HEK293 (cell line): ENCODE measurements around the gene SNX7.

Experiments
- SP2 ChIP-seq: fragments of 450-650 bp; formaldehyde crosslinking; IDR thresholded peaks from 2 replicates; pipeline ENCODE4 v1.5.1; 2016; ENCODE audit warnings: missing biosample characterization, missing genetic modification characterization
- TCF7L2 ChIP-seq: IDR thresholded peaks from 2 replicates; pipeline ENCODE4 v1.6.1; 2011; ENCODE audit warnings: low read depth, mild to moderate bottlenecking, inconsistent platforms, low read length, moderate library complexity, borderline replicate concordance
- TRIM28 ChIP-seq: IDR thresholded peaks from 2 replicates; pipeline ENCODE4 v1.6.1; 2011; ENCODE audit warnings: low read length, control low read depth, borderline replicate concordance
- YY1 ChIP-seq: fragments of 450-650 bp; formaldehyde crosslinking; IDR thresholded peaks from 2 replicates; pipeline ENCODE4 v1.5.1; 2018; ENCODE audit warnings: missing biosample characterization, missing genetic modification characterization
- ZNF324 ChIP-seq: fragments of 450-650 bp; formaldehyde crosslinking; IDR thresholded peaks from 2 replicates; pipeline ENCODE4 v1.5.1; 2016; ENCODE audit warnings: missing biosample characterization, missing genetic modification characterization
- ZNF394 ChIP-seq: fragments of 450-650 bp; formaldehyde crosslinking; IDR thresholded peaks from 2 replicates; pipeline ENCODE4 v1.5.1; 2016; ENCODE audit warnings: missing biosample characterization, missing genetic modification characterization, mild to moderate bottlenecking, moderate library complexity, borderline replicate concordance
- TF ChIP-seq, protein P1 (sequence below): fragments of 450-650 bp; formaldehyde crosslinking; IDR thresholded peaks from 2 replicates; pipeline ENCODE4 v1.5.1; 2017; ENCODE audit warnings: missing biosample characterization, missing genetic modification characterization
- TF ChIP-seq, protein P2 (sequence below): fragments of 450-650 bp; formaldehyde crosslinking; IDR thresholded peaks from 2 replicates; pipeline ENCODE4 v1.5.1; 2016; ENCODE audit warnings: missing biosample characterization, missing genetic modification characterization, low read depth
- TF ChIP-seq, protein P3 (sequence below): fragments of 450-650 bp; formaldehyde crosslinking; IDR thresholded peaks from 2 replicates; pipeline ENCODE4 v1.5.1; 2016; ENCODE audit warnings: missing biosample characterization, missing genetic modification characterization
- TF ChIP-seq, protein P4 (sequence below): fragments of 450-650 bp; formaldehyde crosslinking; IDR thresholded peaks from 2 replicates; pipeline ENCODE4 v1.5.1; 2016; ENCODE audit warnings: missing biosample characterization, missing genetic modification characterization

DNA sequence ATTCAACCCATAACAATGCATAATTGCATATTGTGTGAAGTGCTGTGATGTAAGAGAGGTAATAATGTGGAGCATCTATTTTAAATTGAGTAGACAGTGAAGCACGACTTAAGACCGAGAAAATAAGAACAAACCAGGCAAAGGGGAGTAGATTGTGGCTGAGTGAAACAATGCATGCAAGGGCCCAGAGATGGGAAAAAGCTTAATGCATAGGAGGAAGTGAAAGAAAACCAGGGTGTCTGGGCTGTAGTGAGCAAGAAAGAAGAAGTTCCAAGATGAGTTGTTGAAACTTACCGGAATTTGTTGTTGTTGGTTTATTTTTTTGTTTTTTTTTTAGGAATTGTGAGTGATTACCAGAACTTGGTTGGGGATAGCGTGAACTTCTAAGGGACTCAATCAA is 104.7 kb downstream of the SNX7 start:
- TF ChIP-seq ZNF394 (tag by site-specific recombination) (no peak), TCF7L2 (no peak), TRIM28 (no peak), YY1 (tag by site-specific recombination) (no peak), ZNF324 (tag by site-specific recombination) (no peak), SP2 (tag by site-specific recombination) (no peak)
- TF ChIP-seq, protein P1, sequence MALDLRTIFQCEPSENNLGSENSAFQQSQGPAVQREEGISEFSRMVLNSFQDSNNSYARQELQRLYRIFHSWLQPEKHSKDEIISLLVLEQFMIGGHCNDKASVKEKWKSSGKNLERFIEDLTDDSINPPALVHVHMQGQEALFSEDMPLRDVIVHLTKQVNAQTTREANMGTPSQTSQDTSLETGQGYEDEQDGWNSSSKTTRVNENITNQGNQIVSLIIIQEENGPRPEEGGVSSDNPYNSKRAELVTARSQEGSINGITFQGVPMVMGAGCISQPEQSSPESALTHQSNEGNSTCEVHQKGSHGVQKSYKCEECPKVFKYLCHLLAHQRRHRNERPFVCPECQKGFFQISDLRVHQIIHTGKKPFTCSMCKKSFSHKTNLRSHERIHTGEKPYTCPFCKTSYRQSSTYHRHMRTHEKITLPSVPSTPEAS (tag by site-specific recombination): no peak
- TF ChIP-seq, protein P2, sequence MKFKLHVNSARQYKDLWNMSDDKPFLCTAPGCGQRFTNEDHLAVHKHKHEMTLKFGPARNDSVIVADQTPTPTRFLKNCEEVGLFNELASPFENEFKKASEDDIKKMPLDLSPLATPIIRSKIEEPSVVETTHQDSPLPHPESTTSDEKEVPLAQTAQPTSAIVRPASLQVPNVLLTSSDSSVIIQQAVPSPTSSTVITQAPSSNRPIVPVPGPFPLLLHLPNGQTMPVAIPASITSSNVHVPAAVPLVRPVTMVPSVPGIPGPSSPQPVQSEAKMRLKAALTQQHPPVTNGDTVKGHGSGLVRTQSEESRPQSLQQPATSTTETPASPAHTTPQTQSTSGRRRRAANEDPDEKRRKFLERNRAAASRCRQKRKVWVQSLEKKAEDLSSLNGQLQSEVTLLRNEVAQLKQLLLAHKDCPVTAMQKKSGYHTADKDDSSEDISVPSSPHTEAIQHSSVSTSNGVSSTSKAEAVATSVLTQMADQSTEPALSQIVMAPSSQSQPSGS (tag by site-specific recombination): no peak
- TF ChIP-seq, protein P3, sequence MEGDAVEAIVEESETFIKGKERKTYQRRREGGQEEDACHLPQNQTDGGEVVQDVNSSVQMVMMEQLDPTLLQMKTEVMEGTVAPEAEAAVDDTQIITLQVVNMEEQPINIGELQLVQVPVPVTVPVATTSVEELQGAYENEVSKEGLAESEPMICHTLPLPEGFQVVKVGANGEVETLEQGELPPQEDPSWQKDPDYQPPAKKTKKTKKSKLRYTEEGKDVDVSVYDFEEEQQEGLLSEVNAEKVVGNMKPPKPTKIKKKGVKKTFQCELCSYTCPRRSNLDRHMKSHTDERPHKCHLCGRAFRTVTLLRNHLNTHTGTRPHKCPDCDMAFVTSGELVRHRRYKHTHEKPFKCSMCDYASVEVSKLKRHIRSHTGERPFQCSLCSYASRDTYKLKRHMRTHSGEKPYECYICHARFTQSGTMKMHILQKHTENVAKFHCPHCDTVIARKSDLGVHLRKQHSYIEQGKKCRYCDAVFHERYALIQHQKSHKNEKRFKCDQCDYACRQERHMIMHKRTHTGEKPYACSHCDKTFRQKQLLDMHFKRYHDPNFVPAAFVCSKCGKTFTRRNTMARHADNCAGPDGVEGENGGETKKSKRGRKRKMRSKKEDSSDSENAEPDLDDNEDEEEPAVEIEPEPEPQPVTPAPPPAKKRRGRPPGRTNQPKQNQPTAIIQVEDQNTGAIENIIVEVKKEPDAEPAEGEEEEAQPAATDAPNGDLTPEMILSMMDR: no peak
- TF ChIP-seq, protein P4, sequence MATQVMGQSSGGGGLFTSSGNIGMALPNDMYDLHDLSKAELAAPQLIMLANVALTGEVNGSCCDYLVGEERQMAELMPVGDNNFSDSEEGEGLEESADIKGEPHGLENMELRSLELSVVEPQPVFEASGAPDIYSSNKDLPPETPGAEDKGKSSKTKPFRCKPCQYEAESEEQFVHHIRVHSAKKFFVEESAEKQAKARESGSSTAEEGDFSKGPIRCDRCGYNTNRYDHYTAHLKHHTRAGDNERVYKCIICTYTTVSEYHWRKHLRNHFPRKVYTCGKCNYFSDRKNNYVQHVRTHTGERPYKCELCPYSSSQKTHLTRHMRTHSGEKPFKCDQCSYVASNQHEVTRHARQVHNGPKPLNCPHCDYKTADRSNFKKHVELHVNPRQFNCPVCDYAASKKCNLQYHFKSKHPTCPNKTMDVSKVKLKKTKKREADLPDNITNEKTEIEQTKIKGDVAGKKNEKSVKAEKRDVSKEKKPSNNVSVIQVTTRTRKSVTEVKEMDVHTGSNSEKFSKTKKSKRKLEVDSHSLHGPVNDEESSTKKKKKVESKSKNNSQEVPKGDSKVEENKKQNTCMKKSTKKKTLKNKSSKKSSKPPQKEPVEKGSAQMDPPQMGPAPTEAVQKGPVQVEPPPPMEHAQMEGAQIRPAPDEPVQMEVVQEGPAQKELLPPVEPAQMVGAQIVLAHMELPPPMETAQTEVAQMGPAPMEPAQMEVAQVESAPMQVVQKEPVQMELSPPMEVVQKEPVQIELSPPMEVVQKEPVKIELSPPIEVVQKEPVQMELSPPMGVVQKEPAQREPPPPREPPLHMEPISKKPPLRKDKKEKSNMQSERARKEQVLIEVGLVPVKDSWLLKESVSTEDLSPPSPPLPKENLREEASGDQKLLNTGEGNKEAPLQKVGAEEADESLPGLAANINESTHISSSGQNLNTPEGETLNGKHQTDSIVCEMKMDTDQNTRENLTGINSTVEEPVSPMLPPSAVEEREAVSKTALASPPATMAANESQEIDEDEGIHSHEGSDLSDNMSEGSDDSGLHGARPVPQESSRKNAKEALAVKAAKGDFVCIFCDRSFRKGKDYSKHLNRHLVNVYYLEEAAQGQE (tag by site-specific recombination): no peak
